ENCODE measurements around the gene TRIM71.
"Not testable (repeated sequence)": the region's sequence is repeated elsewhere in the genome, so short reads cannot be mapped to it uniquely, and the experiment has no call there.

The TRIM71 gene

GRCh38 chr3:32890420-32891276, 72.9 kb downstream of the TRIM71 start:
- no peak for DNase-seq (ENCODE audit: low read depth in 2 of 2)

- DNase-seq (ENCODE audit: low read depth in 2 of 2), result no peak
Observed at GRCh38 chr3:32891365-32891764, 73.6 kb downstream of the TRIM71 start.

- DNase-seq (ENCODE audit: low read depth in 2 of 2), result no peak
Observed at GRCh38 chr3:32892625-32893598, 75.1 kb downstream of the TRIM71 start.

- no peak for DNase-seq (ENCODE audit: low read depth in 2 of 2)
Observed at GRCh38 chr3:32894977-32895376, 77.2 kb downstream of the TRIM71 start.

GRCh38 chr3:32895701-32896100, 77.9 kb downstream of the TRIM71 start:
- no peak for DNase-seq (ENCODE audit: low read depth in 2 of 2)

- no peak for DNase-seq (ENCODE audit: low read depth in 2 of 2)
Observed at GRCh38 chr3:32896143-32896542, 78.3 kb downstream of the TRIM71 start.

GRCh38 chr3:32897001-32897601, 79.3 kb downstream of the TRIM71 start:
- DNase-seq (ENCODE audit: low read depth in 2 of 2), result no peak

- DNase-seq (ENCODE audit: low read depth in 2 of 2), result no peak
Observed at GRCh38 chr3:32897981-32898623, 80.3 kb downstream of the TRIM71 start.

GRCh38 chr3:32899265-32899664, 81.5 kb downstream of the TRIM71 start:
- DNase-seq (ENCODE audit: low read depth in 2 of 2), result no peak

GRCh38 chr3:32901005-32901932, 83.5 kb downstream of the TRIM71 start:
- DNase-seq (ENCODE audit: low read depth in 2 of 2), result no peak

- peak in 1 of 2 donors; percentile 4 for DNase-seq (ENCODE audit: low read depth in 2 of 2)
Observed at GRCh38 chr3:32902887-32903371, 85.1 kb downstream of the TRIM71 start.

- no peak for DNase-seq (ENCODE audit: low read depth in 2 of 2)
Observed at GRCh38 chr3:32903953-32904352, 86.2 kb downstream of the TRIM71 start.

GRCh38 chr3:32909999-32910398, 92.2 kb downstream of the TRIM71 start:
- no peak for DNase-seq (ENCODE audit: low read depth in 2 of 2)

- DNase-seq (ENCODE audit: low read depth in 2 of 2), result no peak
Observed at GRCh38 chr3:32910954-32911353, 93.2 kb downstream of the TRIM71 start.

GRCh38 chr3:32912046-32912445, 94.2 kb downstream of the TRIM71 start:
- no peak for DNase-seq (ENCODE audit: low read depth in 2 of 2)

GRCh38 chr3:32913790-32914446, 96.1 kb downstream of the TRIM71 start:
- DNase-seq (ENCODE audit: low read depth in 2 of 2), result no peak

GRCh38 chr3:32919920-32920319, 102.1 kb downstream of the TRIM71 start:
- DNase-seq (ENCODE audit: low read depth in 2 of 2), result no peak

GRCh38 chr3:32922078-32922477, 104.3 kb downstream of the TRIM71 start:
- DNase-seq (ENCODE audit: low read depth in 2 of 2), result no peak

GRCh38 chr3:32930161-32930560, 112.4 kb downstream of the TRIM71 start:
- no peak for DNase-seq (ENCODE audit: low read depth in 2 of 2)

GRCh38 chr3:32931273-32931672, 113.5 kb downstream of the TRIM71 start:
- DNase-seq (ENCODE audit: low read depth in 2 of 2), result not testable (repeated sequence)
